GM21717 (cell line): ENCODE measurements around the gene PSMD9.

Source experiments
- ATAC-seq: cut with Tn5 transposase; IDR thresholded peaks from one replicate; pipeline ENCODE4 v1.9.1; 2021; ENCODE audit warnings: mild to moderate bottlenecking, moderate library complexity; ENCODE audit not compliant: unreplicated experiment

The PSMD9 gene

GRCh38 chr12:121949648-121950397, 61.2 kb downstream of the PSMD9 start:
- ATAC-seq: no peak

GRCh38 chr12:121953117-121953692, 64.6 kb downstream of the PSMD9 start:
- no peak for ATAC-seq

- no peak for ATAC-seq
Observed at GRCh38 chr12:121953695-121954094, 65.1 kb downstream of the PSMD9 start.

GRCh38 chr12:121955258-121956237, 67.0 kb downstream of the PSMD9 start:
- no peak for ATAC-seq

GRCh38 chr12:121957861-121958515, 69.4 kb downstream of the PSMD9 start:
- no peak for ATAC-seq

GRCh38 chr12:121958541-121959240, 70.1 kb downstream of the PSMD9 start:
- no peak for ATAC-seq

- no peak for ATAC-seq
Observed at GRCh38 chr12:121960541-121960940, 72.0 kb downstream of the PSMD9 start.

GRCh38 chr12:121961195-121961879, 72.7 kb downstream of the PSMD9 start:
- ATAC-seq: no peak

GRCh38 chr12:121963341-121964018, 74.9 kb downstream of the PSMD9 start:
- no peak for ATAC-seq

- ATAC-seq: no peak
Observed at GRCh38 chr12:121964813-121965643, 76.4 kb downstream of the PSMD9 start.

GRCh38 chr12:121966959-121967358, 78.4 kb downstream of the PSMD9 start:
- ATAC-seq: no peak
